HG02973 (cell line): ENCODE measurements around the gene PEMT.

Source experiments
- ATAC-seq: cut with Tn5 transposase; IDR thresholded peaks from one replicate; pipeline ENCODE4 v1.9.1; 2021; ENCODE audit warnings: moderate library complexity; ENCODE audit not compliant: unreplicated experiment

The PEMT gene

GRCh38 chr17:17572010-17572785 is 19.3 kb downstream of the PEMT start:
- no peak for ATAC-seq

- ATAC-seq, result no peak
These were observed 20.5 kb downstream of the PEMT start for GRCh38 chr17:17570798-17571716.

- ATAC-seq, result no peak
These were observed 21.2 kb downstream of the PEMT start for GRCh38 chr17:17570140-17570797.

GRCh38 chr17:17569691-17570090 is 21.8 kb downstream of the PEMT start:
- ATAC-seq, result no peak

GRCh38 chr17:17568772-17569195 is 22.7 kb downstream of the PEMT start:
- no peak for ATAC-seq

GRCh38 chr17:17567631-17568030 is 23.9 kb downstream of the PEMT start:
- ATAC-seq, result no peak

GRCh38 chr17:17566896-17567513 is 24.5 kb downstream of the PEMT start:
- ATAC-seq, result no peak

- no peak for ATAC-seq
These were observed 25.8 kb downstream of the PEMT start for GRCh38 chr17:17565471-17566339.

- ATAC-seq, result no peak
These were observed 26.6 kb downstream of the PEMT start for GRCh38 chr17:17564896-17565295.

GRCh38 chr17:17564323-17564722 is 27.2 kb downstream of the PEMT start:
- ATAC-seq, result no peak

- no peak for ATAC-seq
These were observed 28.0 kb downstream of the PEMT start for GRCh38 chr17:17563530-17563929.

GRCh38 chr17:17562146-17562511 is 29.4 kb downstream of the PEMT start:
- no peak for ATAC-seq

GRCh38 chr17:17561408-17562145 is 29.9 kb downstream of the PEMT start:
- ATAC-seq, result no peak

- ATAC-seq, result no peak
These were observed 30.5 kb downstream of the PEMT start for GRCh38 chr17:17560975-17561374.

GRCh38 chr17:17560167-17560566 is 31.3 kb downstream of the PEMT start:
- ATAC-seq, result no peak

GRCh38 chr17:17559164-17559563 is 32.3 kb downstream of the PEMT start:
- ATAC-seq, result no peak

- no peak for ATAC-seq
These were observed 33.1 kb downstream of the PEMT start for GRCh38 chr17:17558431-17558830.

- ATAC-seq, result no peak
These were observed 33.7 kb downstream of the PEMT start for GRCh38 chr17:17557796-17558195.

- no peak for ATAC-seq
These were observed 34.8 kb downstream of the PEMT start for GRCh38 chr17:17556671-17557070.
